Measurements from ENCODE around the gene TBC1D4.
"Not testable (repeated sequence)": the region's sequence is repeated elsewhere in the genome, so short reads cannot be mapped to it uniquely, and the experiment has no call there.

Gene TBC1D4

GRCh38 chr13:75271846-75272245 lies 210.1 kb downstream of the TBC1D4 start:
- Histone ChIP-seq H3K9ac (ENCODE audit: low read length in 2 of 2) (no peak overlapping the region), H3K27me3 (ENCODE audit: control insufficient read depth in 1 of 2, insufficient read depth in 2 of 2, low read length in 2 of 2) (no peaks in the 10 kb centered on the region), H3K36me3 (ENCODE audit: control insufficient read depth in 2 of 2, insufficient read depth in 2 of 2, low read length in 2 of 2) (no peaks in the 10 kb centered on the region), H3K4me1 (ENCODE audit: control insufficient read depth, insufficient read depth, low read length) (no peaks in the 10 kb centered on the region), H3K27ac (ENCODE audit: low read length) (no peak overlapping the region), H3K4me3 (ENCODE audit: low read length in 2 of 2) (no peak overlapping the region), H3K9me3 (ENCODE audit: control insufficient read depth in 2 of 2, low read length in 2 of 2) (no peaks in the 10 kb centered on the region)

GRCh38 chr13:75268481-75268880 lies 213.5 kb downstream of the TBC1D4 start:
- not testable (repeated sequence) for H3K4me3 ChIP-seq (ENCODE audit: low read length in 2 of 2); H3K27me3 ChIP-seq (ENCODE audit: control insufficient read depth in 1 of 2, insufficient read depth in 2 of 2, low read length in 2 of 2); H3K36me3 ChIP-seq (ENCODE audit: control insufficient read depth in 2 of 2, insufficient read depth in 2 of 2, low read length in 2 of 2); H3K9me3 ChIP-seq (ENCODE audit: control insufficient read depth in 2 of 2, low read length in 2 of 2); H3K27ac ChIP-seq (ENCODE audit: low read length); H3K9ac ChIP-seq (ENCODE audit: low read length in 2 of 2); H3K4me1 ChIP-seq (ENCODE audit: control insufficient read depth, insufficient read depth, low read length)

- Histone ChIP-seq H3K9me3 (ENCODE audit: control insufficient read depth in 2 of 2, low read length in 2 of 2) (no peaks in the 10 kb centered on the region), H3K36me3 (ENCODE audit: control insufficient read depth in 2 of 2, insufficient read depth in 2 of 2, low read length in 2 of 2) (no peaks in the 10 kb centered on the region), H3K4me1 (ENCODE audit: control insufficient read depth, insufficient read depth, low read length) (no peaks in the 10 kb centered on the region)
Measured at GRCh38 chr13:75264611-75265010, 217.4 kb downstream of the TBC1D4 start.

GRCh38 chr13:75263741-75264407 lies 218.1 kb downstream of the TBC1D4 start:
- Histone ChIP-seq H3K27me3 (ENCODE audit: control insufficient read depth in 1 of 2, insufficient read depth in 2 of 2, low read length in 2 of 2) (no peaks in the 10 kb centered on the region), H3K4me1 (ENCODE audit: control insufficient read depth, insufficient read depth, low read length) (no peaks in the 10 kb centered on the region), H3K36me3 (ENCODE audit: control insufficient read depth in 2 of 2, insufficient read depth in 2 of 2, low read length in 2 of 2) (no peaks in the 10 kb centered on the region), H3K9ac (ENCODE audit: low read length in 2 of 2) (no peak overlapping the region), H3K4me3 (ENCODE audit: low read length in 2 of 2) (no peak overlapping the region), H3K27ac (ENCODE audit: low read length) (no peak overlapping the region), H3K9me3 (ENCODE audit: control insufficient read depth in 2 of 2, low read length in 2 of 2) (no peaks in the 10 kb centered on the region)

More at GRCh38 chr13:75264611-75265010, 217.4 kb downstream of the TBC1D4 start:
- no peaks in the 10 kb centered on the region for H3K27me3 ChIP-seq (ENCODE audit: control insufficient read depth in 1 of 2, insufficient read depth in 2 of 2, low read length in 2 of 2)
- H3K9ac ChIP-seq (ENCODE audit: low read length in 2 of 2): no peak overlapping the region
- H3K27ac ChIP-seq (ENCODE audit: low read length): no peak overlapping the region
- no peak overlapping the region for H3K4me3 ChIP-seq (ENCODE audit: low read length in 2 of 2)

GRCh38 chr13:75258159-75258782 lies 223.7 kb downstream of the TBC1D4 start:
- H3K9ac ChIP-seq (ENCODE audit: low read length in 2 of 2): no peak overlapping the region
- H3K36me3 ChIP-seq (ENCODE audit: control insufficient read depth in 2 of 2, insufficient read depth in 2 of 2, low read length in 2 of 2): no peaks in the 10 kb centered on the region
- no peaks in the 10 kb centered on the region for H3K27me3 ChIP-seq (ENCODE audit: control insufficient read depth in 1 of 2, insufficient read depth in 2 of 2, low read length in 2 of 2)
- H3K9me3 ChIP-seq (ENCODE audit: control insufficient read depth in 2 of 2, low read length in 2 of 2): no peaks in the 10 kb centered on the region
- no peaks in the 10 kb centered on the region for H3K4me1 ChIP-seq (ENCODE audit: control insufficient read depth, insufficient read depth, low read length)
- H3K4me3 ChIP-seq (ENCODE audit: low read length in 2 of 2): no peak overlapping the region
- no peak overlapping the region for H3K27ac ChIP-seq (ENCODE audit: low read length)

- Histone ChIP-seq H3K4me3 (ENCODE audit: low read length in 2 of 2) (no peak overlapping the region), H3K27me3 (ENCODE audit: control insufficient read depth in 1 of 2, insufficient read depth in 2 of 2, low read length in 2 of 2) (no peaks in the 10 kb centered on the region), H3K9ac (ENCODE audit: low read length in 2 of 2) (no peak overlapping the region), H3K36me3 (ENCODE audit: control insufficient read depth in 2 of 2, insufficient read depth in 2 of 2, low read length in 2 of 2) (no peaks in the 10 kb centered on the region), H3K27ac (ENCODE audit: low read length) (no peak overlapping the region), H3K9me3 (ENCODE audit: control insufficient read depth in 2 of 2, low read length in 2 of 2) (no peaks in the 10 kb centered on the region), H3K4me1 (ENCODE audit: control insufficient read depth, insufficient read depth, low read length) (no peaks in the 10 kb centered on the region)
Measured at GRCh38 chr13:75256922-75257321, 225.0 kb downstream of the TBC1D4 start.

GRCh38 chr13:75255653-75256052 lies 226.3 kb downstream of the TBC1D4 start:
- no peaks in the 10 kb centered on the region for H3K36me3 ChIP-seq (ENCODE audit: control insufficient read depth in 2 of 2, insufficient read depth in 2 of 2, low read length in 2 of 2)
- no peak overlapping the region for H3K27ac ChIP-seq (ENCODE audit: low read length)
- H3K9ac ChIP-seq (ENCODE audit: low read length in 2 of 2): no peak overlapping the region
- no peak overlapping the region for H3K4me3 ChIP-seq (ENCODE audit: low read length in 2 of 2)
- no peaks in the 10 kb centered on the region for H3K27me3 ChIP-seq (ENCODE audit: control insufficient read depth in 1 of 2, insufficient read depth in 2 of 2, low read length in 2 of 2)
- no peaks in the 10 kb centered on the region for H3K4me1 ChIP-seq (ENCODE audit: control insufficient read depth, insufficient read depth, low read length)
- no peaks in the 10 kb centered on the region for H3K9me3 ChIP-seq (ENCODE audit: control insufficient read depth in 2 of 2, low read length in 2 of 2)

GRCh38 chr13:75255147-75255546 lies 226.8 kb downstream of the TBC1D4 start:
- no peak overlapping the region for H3K4me3 ChIP-seq (ENCODE audit: low read length in 2 of 2)
- H3K9ac ChIP-seq (ENCODE audit: low read length in 2 of 2): no peak overlapping the region
- H3K4me1 ChIP-seq (ENCODE audit: control insufficient read depth, insufficient read depth, low read length): no peaks in the 10 kb centered on the region
- H3K9me3 ChIP-seq (ENCODE audit: control insufficient read depth in 2 of 2, low read length in 2 of 2): no peaks in the 10 kb centered on the region
- H3K27ac ChIP-seq (ENCODE audit: low read length): no peak overlapping the region
- H3K27me3 ChIP-seq (ENCODE audit: control insufficient read depth in 1 of 2, insufficient read depth in 2 of 2, low read length in 2 of 2): no peaks in the 10 kb centered on the region
- no peaks in the 10 kb centered on the region for H3K36me3 ChIP-seq (ENCODE audit: control insufficient read depth in 2 of 2, insufficient read depth in 2 of 2, low read length in 2 of 2)

GRCh38 chr13:75251188-75251587 lies 230.8 kb downstream of the TBC1D4 start:
- no peaks in the 10 kb centered on the region for H3K4me1 ChIP-seq (ENCODE audit: control insufficient read depth, insufficient read depth, low read length)
- no peaks in the 10 kb centered on the region for H3K27me3 ChIP-seq (ENCODE audit: control insufficient read depth in 1 of 2, insufficient read depth in 2 of 2, low read length in 2 of 2)
- no peaks in the 10 kb centered on the region for H3K9me3 ChIP-seq (ENCODE audit: control insufficient read depth in 2 of 2, low read length in 2 of 2)
- H3K4me3 ChIP-seq (ENCODE audit: low read length in 2 of 2): no peak overlapping the region
- no peak overlapping the region for H3K27ac ChIP-seq (ENCODE audit: low read length)
- H3K36me3 ChIP-seq (ENCODE audit: control insufficient read depth in 2 of 2, insufficient read depth in 2 of 2, low read length in 2 of 2): no peaks in the 10 kb centered on the region
- no peak overlapping the region for H3K9ac ChIP-seq (ENCODE audit: low read length in 2 of 2)

GRCh38 chr13:75250526-75251178 lies 231.3 kb downstream of the TBC1D4 start:
- no peak overlapping the region for H3K9ac ChIP-seq (ENCODE audit: low read length in 2 of 2)
- no peaks in the 10 kb centered on the region for H3K9me3 ChIP-seq (ENCODE audit: control insufficient read depth in 2 of 2, low read length in 2 of 2)
- no peaks in the 10 kb centered on the region for H3K4me1 ChIP-seq (ENCODE audit: control insufficient read depth, insufficient read depth, low read length)
- H3K36me3 ChIP-seq (ENCODE audit: control insufficient read depth in 2 of 2, insufficient read depth in 2 of 2, low read length in 2 of 2): no peaks in the 10 kb centered on the region
- H3K4me3 ChIP-seq (ENCODE audit: low read length in 2 of 2): no peak overlapping the region
- H3K27me3 ChIP-seq (ENCODE audit: control insufficient read depth in 1 of 2, insufficient read depth in 2 of 2, low read length in 2 of 2): no peaks in the 10 kb centered on the region
- no peak overlapping the region for H3K27ac ChIP-seq (ENCODE audit: low read length)

- not testable (repeated sequence) for H3K36me3 ChIP-seq (ENCODE audit: control insufficient read depth in 2 of 2, insufficient read depth in 2 of 2, low read length in 2 of 2); H3K4me3 ChIP-seq (ENCODE audit: low read length in 2 of 2); H3K9ac ChIP-seq (ENCODE audit: low read length in 2 of 2); H3K4me1 ChIP-seq (ENCODE audit: control insufficient read depth, insufficient read depth, low read length); H3K27ac ChIP-seq (ENCODE audit: low read length); H3K27me3 ChIP-seq (ENCODE audit: control insufficient read depth in 1 of 2, insufficient read depth in 2 of 2, low read length in 2 of 2); H3K9me3 ChIP-seq (ENCODE audit: control insufficient read depth in 2 of 2, low read length in 2 of 2)
Measured at GRCh38 chr13:75245578-75245977, 236.4 kb downstream of the TBC1D4 start.

Measured in stomach smooth muscle (tissue), 2 donors.